ENCODE measurements around the gene E2F2. TPM values are rescaled to one million over a fixed set of nuclear protein-coding genes. Genes with fewer than 3 reads are reported as not detected.

E2F2 gene
- total RNA-seq, 3 donors from 2014 or later (not counting 1 experiment from before 2014, with no cell fraction given), result 2.1 to 3.9 (median 3.2) TPM

GRCh38 chr1:23484253-23485001 lies 46.6 kb downstream of the E2F2 start:
- peaks cover 13 to 18% of the 10 kb centered on the region in 2 donors for H3K4me1 Mint-ChIP-seq
- no peaks in the 10 kb centered on the region for H3K9me3 ChIP-seq (ENCODE audit: control insufficient read depth, insufficient read depth, low read length)
- no peak overlapping the region for H3K27ac ChIP-seq (ENCODE audit: low read length)
- peak; percentile 87 to 91 (median 87) for ATAC-seq
- peak overlapping the region in 1 of 2 donors; percentile 83 for H3K27ac Mint-ChIP-seq
- peaks cover 23 to 31% of the 10 kb centered on the region in 2 donors for H3K27me3 Mint-ChIP-seq (ENCODE audit: low read depth in 2 of 2)
- no peaks in the 10 kb centered on the region for H3K36me3 ChIP-seq (ENCODE audit: control insufficient read depth, insufficient read depth, low read length)
- DNase-seq, result peak; percentile 64 to 96
- H3K27me3 ChIP-seq (ENCODE audit: control insufficient read depth, insufficient read depth, low read length), result peaks cover 16% of the 10 kb centered on the region
- H3K36me3 Mint-ChIP-seq, result no peaks in the 10 kb centered on the region
- H3K9me3 Mint-ChIP-seq, result no peaks in the 10 kb centered on the region
- no peak for TF ChIP-seq CTCF (IDR thresholded peaks at IDR 0.05)
- peaks cover 16% of the 10 kb centered on the region for H3K4me1 ChIP-seq (ENCODE audit: control insufficient read depth, insufficient read depth, low read length)
- WGBS (ENCODE audit: insufficient coverage), result 4% methylated on average over 54 of the region's 54 CpGs
- intact Hi-C loops (cut with micrococcal nuclease), result no loop called here
- peak overlapping the region; percentile 88 for H3K4me3 Mint-ChIP-seq
- peak overlapping the region; percentile 48 for H3K4me3 ChIP-seq (ENCODE audit: low read length)

GRCh38 chr1:23483321-23484252 lies 47.4 kb downstream of the E2F2 start, which contains the start of gene ASAP3:
TSS of gene ASAP3 (minus strand) at chr1:23484179. CDS start at chr1:23484133, 46 bp downstream.
- TF ChIP-seq CTCF (IDR thresholded peaks at IDR 0.05), result no peak
- Mint-ChIP-seq H3K9me3 (no peaks in the 10 kb centered on the region), H3K4me3 (peak within 1 kb of the TSS; percentile 88), H3K4me1 (peaks cover 13 to 18% of the 10 kb centered on the region in 2 donors), H3K36me3 (no peaks in the 10 kb centered on the region), H3K27me3 (ENCODE audit: low read depth in 2 of 2) (peaks cover 23 to 28% of the 10 kb centered on the region in 2 donors), H3K27ac (peak within 1 kb of the TSS in 1 of 2 donors; percentile 83)
- H3K27me3 ChIP-seq (ENCODE audit: control insufficient read depth, insufficient read depth, low read length), result peaks cover 16% of the 10 kb centered on the region
- WGBS (ENCODE audit: insufficient coverage), result under 1% methylated on average over 84 of the region's 84 CpGs
- peak; percentile 51 to 66 (median 60) for ATAC-seq
- H3K4me3 ChIP-seq (ENCODE audit: low read length), result peak within 1 kb of the TSS; percentile 48
- H3K9me3 ChIP-seq (ENCODE audit: control insufficient read depth, insufficient read depth, low read length), result no peaks in the 10 kb centered on the region
- no peak within 1 kb of the TSS for H3K27ac ChIP-seq (ENCODE audit: low read length)
- peak in 1 of 2 donors; percentile 78 for DNase-seq
- H3K36me3 ChIP-seq (ENCODE audit: control insufficient read depth, insufficient read depth, low read length), result no peaks in the 10 kb centered on the region
- peaks cover 16% of the 10 kb centered on the region for H3K4me1 ChIP-seq (ENCODE audit: control insufficient read depth, insufficient read depth, low read length)
- intact Hi-C loops (cut with micrococcal nuclease), result no loop called here

GRCh38 chr1:23481904-23482303 lies 49.1 kb downstream of the E2F2 start:
- intact Hi-C loops (cut with micrococcal nuclease), result no loop called here
- Mint-ChIP-seq H3K36me3 (no peaks in the 10 kb centered on the region), H3K4me3 (peak overlapping the region; percentile 28), H3K27ac (no peak overlapping the region), H3K4me1 (peaks cover 13 to 18% of the 10 kb centered on the region in 2 donors), H3K9me3 (no peaks in the 10 kb centered on the region), H3K27me3 (ENCODE audit: low read depth in 2 of 2) (peaks cover 16 to 28% of the 10 kb centered on the region in 2 donors)
- 97% methylated on average over 5 of the region's 6 CpGs for WGBS (ENCODE audit: insufficient coverage)
- no peak overlapping the region for H3K4me3 ChIP-seq (ENCODE audit: low read length)
- peaks cover 16% of the 10 kb centered on the region for H3K4me1 ChIP-seq (ENCODE audit: control insufficient read depth, insufficient read depth, low read length)
- H3K27me3 ChIP-seq (ENCODE audit: control insufficient read depth, insufficient read depth, low read length), result peaks cover 16% of the 10 kb centered on the region
- no peak overlapping the region for H3K27ac ChIP-seq (ENCODE audit: low read length)
- no peaks in the 10 kb centered on the region for H3K36me3 ChIP-seq (ENCODE audit: control insufficient read depth, insufficient read depth, low read length)
- no peaks in the 10 kb centered on the region for H3K9me3 ChIP-seq (ENCODE audit: control insufficient read depth, insufficient read depth, low read length)
- DNase-seq, result no peak
- ATAC-seq, result no peak
- TF ChIP-seq CTCF (IDR thresholded peaks at IDR 0.05), result no peak
